Measurements from ENCODE around the gene DPP7. TPM values are rescaled to one million over a fixed set of nuclear protein-coding genes. Genes with fewer than 3 reads are reported as not detected.

DPP7 gene
- total and polyA plus RNA-seq, 10 of the 15 experiments (the other 5 are each of a cell fraction or from before 2014, with no cell fraction given), result 0.68 to 245 (median 106) TPM

GRCh38 chr9:137095664-137096517 lies 18.6 kb downstream of the DPP7 start (continued):
- TF ChIP-seq, protein P1, sequence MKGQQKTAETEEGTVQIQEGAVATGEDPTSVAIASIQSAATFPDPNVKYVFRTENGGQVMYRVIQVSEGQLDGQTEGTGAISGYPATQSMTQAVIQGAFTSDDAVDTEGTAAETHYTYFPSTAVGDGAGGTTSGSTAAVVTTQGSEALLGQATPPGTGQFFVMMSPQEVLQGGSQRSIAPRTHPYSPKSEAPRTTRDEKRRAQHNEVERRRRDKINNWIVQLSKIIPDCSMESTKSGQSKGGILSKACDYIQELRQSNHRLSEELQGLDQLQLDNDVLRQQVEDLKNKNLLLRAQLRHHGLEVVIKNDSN (IDR thresholded peaks at IDR 0.05; ENCODE audit: borderline replicate concordance, extremely low read length, insufficient read depth, low read depth, low read length), result no peak
- TF ChIP-seq IKZF1 (conservative IDR thresholded peaks at IDR 0.05) (peak; percentile 91), IKZF2 (IDR thresholded peaks at IDR 0.05) (peak; percentile 71), ATF7 (IDR thresholded peaks at IDR 0.05; ENCODE audit: low read depth) (peak; percentile 89), NKRF (conservative IDR thresholded peaks at IDR 0.05) (0 out of 2 replicates have a peak, but pooled peaks have one; percentile 24), DPF2 (IDR thresholded peaks at IDR 0.05) (peak; percentile 83), IRF5 (IDR thresholded peaks at IDR 0.05; ENCODE audit: borderline replicate concordance) (no peak), SMAD1 (IDR thresholded peaks at IDR 0.05; ENCODE audit: low read depth, partially characterized antibody) (no peak), IRF4 (IDR thresholded peaks at IDR 0.05; ENCODE audit: low read depth, low read length) (peak; percentile 75), TCF12 (IDR thresholded peaks at IDR 0.05; ENCODE audit: low read depth, low read length) (peak; percentile 59; the same call in 1 of the 2 replicates), PAX5 (IDR thresholded peaks at IDR 0.05; ENCODE audit: borderline replicate concordance, low read depth, low read length) (peak; percentile 71; the same call in 1 of the 2 replicates)
- TF ChIP-seq, protein P2, sequence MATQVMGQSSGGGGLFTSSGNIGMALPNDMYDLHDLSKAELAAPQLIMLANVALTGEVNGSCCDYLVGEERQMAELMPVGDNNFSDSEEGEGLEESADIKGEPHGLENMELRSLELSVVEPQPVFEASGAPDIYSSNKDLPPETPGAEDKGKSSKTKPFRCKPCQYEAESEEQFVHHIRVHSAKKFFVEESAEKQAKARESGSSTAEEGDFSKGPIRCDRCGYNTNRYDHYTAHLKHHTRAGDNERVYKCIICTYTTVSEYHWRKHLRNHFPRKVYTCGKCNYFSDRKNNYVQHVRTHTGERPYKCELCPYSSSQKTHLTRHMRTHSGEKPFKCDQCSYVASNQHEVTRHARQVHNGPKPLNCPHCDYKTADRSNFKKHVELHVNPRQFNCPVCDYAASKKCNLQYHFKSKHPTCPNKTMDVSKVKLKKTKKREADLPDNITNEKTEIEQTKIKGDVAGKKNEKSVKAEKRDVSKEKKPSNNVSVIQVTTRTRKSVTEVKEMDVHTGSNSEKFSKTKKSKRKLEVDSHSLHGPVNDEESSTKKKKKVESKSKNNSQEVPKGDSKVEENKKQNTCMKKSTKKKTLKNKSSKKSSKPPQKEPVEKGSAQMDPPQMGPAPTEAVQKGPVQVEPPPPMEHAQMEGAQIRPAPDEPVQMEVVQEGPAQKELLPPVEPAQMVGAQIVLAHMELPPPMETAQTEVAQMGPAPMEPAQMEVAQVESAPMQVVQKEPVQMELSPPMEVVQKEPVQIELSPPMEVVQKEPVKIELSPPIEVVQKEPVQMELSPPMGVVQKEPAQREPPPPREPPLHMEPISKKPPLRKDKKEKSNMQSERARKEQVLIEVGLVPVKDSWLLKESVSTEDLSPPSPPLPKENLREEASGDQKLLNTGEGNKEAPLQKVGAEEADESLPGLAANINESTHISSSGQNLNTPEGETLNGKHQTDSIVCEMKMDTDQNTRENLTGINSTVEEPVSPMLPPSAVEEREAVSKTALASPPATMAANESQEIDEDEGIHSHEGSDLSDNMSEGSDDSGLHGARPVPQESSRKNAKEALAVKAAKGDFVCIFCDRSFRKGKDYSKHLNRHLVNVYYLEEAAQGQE (IDR thresholded peaks at IDR 0.05; ENCODE audit: low read depth, low read length), result 0 out of 2 replicates have a peak, but pooled peaks have one; percentile 11
- TF ChIP-seq, protein P3, sequence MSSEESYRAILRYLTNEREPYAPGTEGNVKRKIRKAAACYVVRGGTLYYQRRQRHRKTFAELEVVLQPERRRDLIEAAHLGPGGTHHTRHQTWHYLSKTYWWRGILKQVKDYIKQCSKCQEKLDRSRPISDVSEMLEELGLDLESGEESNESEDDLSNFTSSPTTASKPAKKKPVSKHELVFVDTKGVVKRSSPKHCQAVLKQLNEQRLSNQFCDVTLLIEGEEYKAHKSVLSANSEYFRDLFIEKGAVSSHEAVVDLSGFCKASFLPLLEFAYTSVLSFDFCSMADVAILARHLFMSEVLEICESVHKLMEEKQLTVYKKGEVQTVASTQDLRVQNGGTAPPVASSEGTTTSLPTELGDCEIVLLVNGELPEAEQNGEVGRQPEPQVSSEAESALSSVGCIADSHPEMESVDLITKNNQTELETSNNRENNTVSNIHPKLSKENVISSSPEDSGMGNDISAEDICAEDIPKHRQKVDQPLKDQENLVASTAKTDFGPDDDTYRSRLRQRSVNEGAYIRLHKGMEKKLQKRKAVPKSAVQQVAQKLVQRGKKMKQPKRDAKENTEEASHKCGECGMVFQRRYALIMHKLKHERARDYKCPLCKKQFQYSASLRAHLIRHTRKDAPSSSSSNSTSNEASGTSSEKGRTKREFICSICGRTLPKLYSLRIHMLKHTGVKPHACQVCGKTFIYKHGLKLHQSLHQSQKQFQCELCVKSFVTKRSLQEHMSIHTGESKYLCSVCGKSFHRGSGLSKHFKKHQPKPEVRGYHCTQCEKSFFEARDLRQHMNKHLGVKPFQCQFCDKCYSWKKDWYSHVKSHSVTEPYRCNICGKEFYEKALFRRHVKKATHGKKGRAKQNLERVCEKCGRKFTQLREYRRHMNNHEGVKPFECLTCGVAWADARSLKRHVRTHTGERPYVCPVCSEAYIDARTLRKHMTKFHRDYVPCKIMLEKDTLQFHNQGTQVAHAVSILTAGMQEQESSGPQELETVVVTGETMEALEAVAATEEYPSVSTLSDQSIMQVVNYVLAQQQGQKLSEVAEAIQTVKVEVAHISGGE (CRISPR knock-in tag; IDR thresholded peaks at IDR 0.05), result no peak
- TF ChIP-seq, protein P4, sequence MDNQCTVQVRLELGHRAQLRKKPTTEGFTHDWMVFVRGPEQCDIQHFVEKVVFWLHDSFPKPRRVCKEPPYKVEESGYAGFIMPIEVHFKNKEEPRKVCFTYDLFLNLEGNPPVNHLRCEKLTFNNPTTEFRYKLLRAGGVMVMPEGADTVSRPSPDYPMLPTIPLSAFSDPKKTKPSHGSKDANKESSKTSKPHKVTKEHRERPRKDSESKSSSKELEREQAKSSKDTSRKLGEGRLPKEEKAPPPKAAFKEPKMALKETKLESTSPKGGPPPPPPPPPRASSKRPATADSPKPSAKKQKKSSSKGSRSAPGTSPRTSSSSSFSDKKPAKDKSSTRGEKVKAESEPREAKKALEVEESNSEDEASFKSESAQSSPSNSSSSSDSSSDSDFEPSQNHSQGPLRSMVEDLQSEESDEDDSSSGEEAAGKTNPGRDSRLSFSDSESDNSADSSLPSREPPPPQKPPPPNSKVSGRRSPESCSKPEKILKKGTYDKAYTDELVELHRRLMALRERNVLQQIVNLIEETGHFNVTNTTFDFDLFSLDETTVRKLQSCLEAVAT (IDR thresholded peaks at IDR 0.05), result peak; percentile 48; the same call in 1 of the 2 replicates
